GM12878 (cell line): ENCODE measurements around the gene RP2. TPM values are rescaled to one million over a fixed set of nuclear protein-coding genes. Genes with fewer than 3 reads are reported as not detected.
A peak's percentile ranks its signal among the peaks of the same experiment; 100 is the strongest.

Experiments
- ATAC-seq: fragments of 200-7000 bp; cut with Tn5 transposase; 3 replicates; pipeline ENCODE4 v1.9.1; 2020; ENCODE audit warnings: mild to moderate bottlenecking, moderate library complexity
- BruUV-seq: library from RNA; stranded (reverse); fragments of 400-500 nt; replicated peaks from 2 replicates; lab custom pipeline; 2021; lab: Mats Ljungman, UMichigan
- CTCF ChIA-PET: fragments of 300-600 bp; sonication (Branson Sonifier 250); formaldehyde crosslinking; extraction: SDS; loops from one replicate; lab custom pipeline; 2021; ENCODE audit warnings: inconsistent platforms; lab: Yijun Ruan, JAX
- POLR2A ChIA-PET: fragments of 350-600 bp; formaldehyde crosslinking; extraction: SDS; loops from one replicate; lab custom pipeline; 2021; ENCODE audit warnings: inconsistent platforms; lab: Charles Lee
- RAD21 ChIA-PET: fragments of 300-600 bp; sonication (Branson Sonifier 250); formaldehyde crosslinking; loops from one replicate; lab custom pipeline; 2023; ENCODE audit warnings: antibody characterized with exemption; ENCODE audit not compliant: unreplicated experiment; lab: Charles Lee
- SMC1A ChIA-PET: fragments of 300-600 bp; sonication (Branson Sonifier 250); formaldehyde crosslinking; loops from one replicate; lab custom pipeline; 2023; ENCODE audit not compliant: unreplicated experiment, uncharacterized antibody; lab: Charles Lee
- DNase-seq: peaks from one replicate; pipeline ENCODE4 v3.0.0-alpha.2; 2011; ENCODE audit warnings: low read depth, low spot score
- FAIRE-seq: peaks from 3 replicates; lab custom pipeline; 2011; peaks lifted over from hg19 to GRCh38; lab: Jason Lieb, UNC
- H2AFZ ChIP-seq: 2 replicates; pipeline ENCODE4 v1.6.0; 2011; ENCODE audit warnings: low read depth, low read length, control low read depth; ENCODE audit not compliant: control insufficient read depth
- H3K27ac ChIP-seq: 2 replicates; pipeline ENCODE4 v1.5.1; 2011; ENCODE audit warnings: control low read depth; ENCODE audit not compliant: control insufficient read depth, insufficient read depth
- H3K27me3 ChIP-seq, 2 experiments: replicated peaks in 1 of 2; 2 replicates each; pipeline versions ENCODE4 v1.6.0 to v1.6.1; 2011; ENCODE audit warnings: low read length in 1 of 2; ENCODE audit not compliant: control insufficient read depth in 2 of 2, insufficient read depth in 2 of 2
- H3K36me3 ChIP-seq, 2 experiments: 2 replicates each; pipeline ENCODE4 v1.5.1; 2011; ENCODE audit warnings: low read length in 1 of 2; ENCODE audit not compliant: control insufficient read depth in 2 of 2, insufficient read depth in 2 of 2
- H3K4me1 ChIP-seq: 2 replicates; pipeline ENCODE4 v1.6.1; 2011; ENCODE audit warnings: mild to moderate bottlenecking, low read length, moderate library complexity, mixed read lengths; ENCODE audit not compliant: control insufficient read depth, insufficient read depth
- H3K4me2 ChIP-seq: 2 replicates; pipeline ENCODE4 v1.6.0; 2011; ENCODE audit warnings: control low read depth; ENCODE audit not compliant: control insufficient read depth, insufficient read depth
- H3K4me3 ChIP-seq: fragments of 200-600 bp; sonication (generic); 2 replicates; pipeline ENCODE4 v1.5.1; 2016
- H3K79me2 ChIP-seq: 2 replicates; pipeline ENCODE4 v1.6.0; 2011; ENCODE audit warnings: low read length; ENCODE audit not compliant: control insufficient read depth, insufficient read depth
- H3K9ac ChIP-seq: 2 replicates; pipeline ENCODE4 v1.8.0; 2011; ENCODE audit warnings: low read length, control low read depth, mixed read lengths; ENCODE audit not compliant: control insufficient read depth, insufficient read depth
- H3K9me3 ChIP-seq: replicated peaks from 3 replicates; pipeline ENCODE4 v1.5.1; 2011; ENCODE audit warnings: mild to moderate bottlenecking, low read length; ENCODE audit not compliant: control insufficient read depth, insufficient read depth
- H4K20me1 ChIP-seq: 2 replicates; pipeline ENCODE4 v1.6.0; 2011; ENCODE audit not compliant: control insufficient read depth, insufficient read depth
- JUNB ChIP-seq: IDR thresholded peaks from 2 replicates; pipeline ENCODE4 v1.6.1; 2016; ENCODE audit warnings: antibody characterized with exemption, mild to moderate bottlenecking
- NFYB ChIP-seq: IDR thresholded peaks from 2 replicates; pipeline ENCODE4 v1.6.1; 2011; ENCODE audit warnings: low read depth, mild to moderate bottlenecking, low read length, improper control_type of control experiment, moderate library complexity; ENCODE audit not compliant: insufficient read depth
- RB1 ChIP-seq: fragments of 450-650 bp; formaldehyde crosslinking; IDR thresholded peaks from 2 replicates; pipeline ENCODE4 v1.6.1; 2017; ENCODE audit warnings: mild to moderate bottlenecking, borderline replicate concordance
- RELA ChIP-seq: fragments of 450-650 bp; IDR thresholded peaks from 2 replicates; pipeline ENCODE4 v1.8.0; 2014; ENCODE audit warnings: borderline replicate concordance; ENCODE audit not compliant: partially characterized antibody
- RFX5 ChIP-seq: IDR thresholded peaks from 2 replicates; pipeline ENCODE4 v1.6.1; 2011; ENCODE audit warnings: low read depth, low read length, improper control_type of control experiment
- SMARCA5 ChIP-seq: fragments of 450-650 bp; IDR thresholded peaks from 2 replicates; pipeline ENCODE4 v1.6.1; 2017; ENCODE audit warnings: mild to moderate bottlenecking
- WGBS: methylation state at CpG from one replicate; pipeline ENCODE4 v1.1.6; 2016; ENCODE audit warnings: low lambda C conversion rate; ENCODE audit not compliant: insufficient replicate concordance, insufficient coverage; ENCODE audit errors: missing lambda C conversion rate; 5-methylcytosine and 5-hydroxymethylcytosine counted together
- in situ Hi-C: fragments of 300-500 bp; cut with MboI; formaldehyde crosslinking; loops from 9 replicates; pipeline ENCODE4 v1.14.3; 2018; ENCODE audit warnings: mixed read lengths
- intact Hi-C: fragments of 100-400 bp; cut with micrococcal nuclease; formaldehyde crosslinking; loops from one replicate; pipeline ENCODE4 v1.14.2; 2022; ENCODE audit not compliant: unreplicated experiment
- polyA plus RNA-seq, 11 experiments: library from polyadenylated mRNA; depleted of rRNA in 4 of 11; unstranded in 6 of 11; stranded (reverse) in 5 of 11; fragments of >200 nt; fragmentation: Nextera tagmentation in 4 of 11; fragmentation: Illumina TruSeq in 1 of 11; extraction: Ambion mirVana in 4 of 11; extraction: Trizol in 1 of 11; gene quantifications; 1 replicate in 1 of 11; 2 replicates in 10 of 11; pipeline versions ENCODE4 v1.2.1 to v1.2.3, GENCODE V29; 2011 to 2016; ENCODE audit warnings: inconsistent platforms in 2 of 11, missing spikeins in 2 of 11, low read depth in 1 of 11
- total RNA-seq, 4 experiments: library from RNA; depleted of rRNA in 3 of 4; stranded (reverse); fragments of >200 nt in 3 of 4; fragmentation: Illumina TruSeq in 1 of 4; extraction: Trizol in 1 of 4; gene quantifications; 2 replicates each; pipeline versions ENCODE4 v1.2.1 to v1.2.3, GENCODE V29; 2013 to 2021
- TF ChIP-seq, protein P1 (sequence below): fragments of 450-650 bp; IDR thresholded peaks from 2 replicates; pipeline ENCODE4 v1.6.1; 2017; ENCODE audit warnings: mild to moderate bottlenecking
- TF ChIP-seq, protein P2 (sequence below): IDR thresholded peaks from 2 replicates; pipeline ENCODE4 v1.6.1; 2011; ENCODE audit warnings: low read depth, mild to moderate bottlenecking, low read length, moderate library complexity, borderline replicate concordance; ENCODE audit errors: extremely low read depth

RP2 gene
- total and polyA plus RNA-seq, 10 of the 15 experiments (the other 5 are each of a cell fraction or from before 2014, with no cell fraction given): 3.5 to 11.0 (median 5.7) TPM

GRCh38 chrX:46805270-46805669, 31.6 kb upstream of the RP2 start:
- WGBS: 2% methylated on average over 2 of the region's 2 CpGs
- intact Hi-C loops: loop anchor here (10.0 kb wide), 1 partner anchor 290 kb away; no protein-coding TSS in a partner anchor
- Histone ChIP-seq H3K9me3 (no peaks in the 10 kb centered on the region), H3K4me2 (no peak overlapping the region), H3K27ac (no peak overlapping the region), H3K36me3 (no peaks in the 10 kb centered on the region), H2AFZ (no peak overlapping the region), H3K4me3 (no peak overlapping the region), H3K27me3 (no peaks in the 10 kb centered on the region; a peak in 1 of 4 replicates), H4K20me1 (no peaks in the 10 kb centered on the region), H3K4me1 (no peaks in the 10 kb centered on the region), H3K9ac (no peak overlapping the region), H3K79me2 (no peaks in the 10 kb centered on the region)
- peak; percentile 71 for FAIRE-seq
- ChIA-PET CTCF (interaction anchor here (0.9 kb wide), 1 partner anchor 8 kb away, joined by 3 read pairs; no protein-coding TSS in a partner anchor), POLR2A (no interaction called here), SMC1A (no interaction called here), RAD21 (no interaction called here)
- no TSS peak for BruUV-seq
- no peak for DNase-seq
- no peak for ATAC-seq
- in situ Hi-C loops: no loop called here
- TF ChIP-seq, protein P1, sequence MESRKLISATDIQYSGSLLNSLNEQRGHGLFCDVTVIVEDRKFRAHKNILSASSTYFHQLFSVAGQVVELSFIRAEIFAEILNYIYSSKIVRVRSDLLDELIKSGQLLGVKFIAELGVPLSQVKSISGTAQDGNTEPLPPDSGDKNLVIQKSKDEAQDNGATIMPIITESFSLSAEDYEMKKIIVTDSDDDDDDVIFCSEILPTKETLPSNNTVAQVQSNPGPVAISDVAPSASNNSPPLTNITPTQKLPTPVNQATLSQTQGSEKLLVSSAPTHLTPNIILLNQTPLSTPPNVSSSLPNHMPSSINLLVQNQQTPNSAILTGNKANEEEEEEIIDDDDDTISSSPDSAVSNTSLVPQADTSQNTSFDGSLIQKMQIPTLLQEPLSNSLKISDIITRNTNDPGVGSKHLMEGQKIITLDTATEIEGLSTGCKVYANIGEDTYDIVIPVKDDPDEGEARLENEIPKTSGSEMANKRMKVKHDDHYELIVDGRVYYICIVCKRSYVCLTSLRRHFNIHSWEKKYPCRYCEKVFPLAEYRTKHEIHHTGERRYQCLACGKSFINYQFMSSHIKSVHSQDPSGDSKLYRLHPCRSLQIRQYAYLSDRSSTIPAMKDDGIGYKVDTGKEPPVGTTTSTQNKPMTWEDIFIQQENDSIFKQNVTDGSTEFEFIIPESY: no peak
- no peak for TF ChIP-seq RELA
- no peak for TF ChIP-seq NFYB
- no peak for TF ChIP-seq JUNB
- TF ChIP-seq RFX5: no peak
- no peak for TF ChIP-seq RB1
- TF ChIP-seq, protein P2, sequence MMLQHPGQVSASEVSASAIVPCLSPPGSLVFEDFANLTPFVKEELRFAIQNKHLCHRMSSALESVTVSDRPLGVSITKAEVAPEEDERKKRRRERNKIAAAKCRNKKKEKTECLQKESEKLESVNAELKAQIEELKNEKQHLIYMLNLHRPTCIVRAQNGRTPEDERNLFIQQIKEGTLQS: no peak
- no peak for TF ChIP-seq SMARCA5
- TF ChIP-seq, all 136 proteins: peak for 0
